Subcutaneous abdominal adipose tissue (tissue), 5 donors: ENCODE results near the gene EFCAB6.

Source experiments
- H3K27ac ChIP-seq: one replicate; pipeline ENCODE4 v1.7.0; 2013; ENCODE audit warnings: low read depth, mild to moderate bottlenecking, inconsistent platforms, low read length, moderate library complexity
- H3K27me3 ChIP-seq, 5 donors: one replicate each; pipeline ENCODE4 v1.7.0; 2013; ENCODE audit warnings: low read length in 5 of 5, inconsistent platforms in 1 of 5; ENCODE audit not compliant: control insufficient read depth in 5 of 5, insufficient read depth in 4 of 5
- H3K36me3 ChIP-seq, 5 donors: one replicate each; pipeline ENCODE4 v1.7.0; 2013; ENCODE audit warnings: low read length in 5 of 5; ENCODE audit not compliant: control insufficient read depth in 5 of 5, insufficient read depth in 5 of 5
- H3K4me1 ChIP-seq, 5 donors: one replicate each; pipeline ENCODE4 v1.7.0; 2013; ENCODE audit warnings: low read length in 5 of 5, mild to moderate bottlenecking in 3 of 5, moderate library complexity in 1 of 5; ENCODE audit not compliant: control insufficient read depth in 5 of 5, insufficient read depth in 5 of 5
- H3K4me3 ChIP-seq, 5 donors: one replicate each; pipeline ENCODE4 v1.7.0; 2013; ENCODE audit warnings: low read length in 5 of 5, low read depth in 1 of 5
- H3K9ac ChIP-seq, 5 donors: one replicate each; pipeline ENCODE4 v1.7.0; 2013; ENCODE audit warnings: low read length in 5 of 5, mild to moderate bottlenecking in 4 of 5, moderate library complexity in 3 of 5
- H3K9me3 ChIP-seq, 5 donors: one replicate each; pipeline ENCODE4 v1.7.0; 2013; ENCODE audit warnings: low read length in 5 of 5; ENCODE audit not compliant: control insufficient read depth in 5 of 5
- donor health status: healthy.
- donor health status: healthy.
- donor health status: healthy.
- donor health status: healthy.
- donor health status: healthy.

Gene EFCAB6

GRCh38 chr22:43539572-43540528 is 272.3 kb downstream of the EFCAB6 start:
- no peak overlapping the region for H3K9ac ChIP-seq
- H3K9me3 ChIP-seq: peaks cover 0 to 5% (median 5%) of the 10 kb centered on the region in 5 donors
- peaks cover 0 to 18% (median 2%) of the 10 kb centered on the region in 5 donors for H3K27me3 ChIP-seq
- H3K4me3 ChIP-seq: no peak overlapping the region
- H3K36me3 ChIP-seq: no peaks in the 10 kb centered on the region
- no peak overlapping the region for H3K27ac ChIP-seq
- no peaks in the 10 kb centered on the region for H3K4me1 ChIP-seq

- H3K9me3 ChIP-seq: peaks cover 0 to 5% (median 5%) of the 10 kb centered on the region in 5 donors
- H3K27me3 ChIP-seq: peaks cover 0 to 12% (median 2%) of the 10 kb centered on the region in 5 donors
- H3K4me3 ChIP-seq: no peak overlapping the region
- H3K27ac ChIP-seq: no peak overlapping the region
- no peaks in the 10 kb centered on the region for H3K4me1 ChIP-seq
- no peaks in the 10 kb centered on the region for H3K36me3 ChIP-seq
- no peak overlapping the region for H3K9ac ChIP-seq
Measured at GRCh38 chr22:43537019-43537585, 275.0 kb downstream of the EFCAB6 start.

GRCh38 chr22:43535741-43536140 is 276.4 kb downstream of the EFCAB6 start:
- peaks cover 0 to 4% (median 0%) of the 10 kb centered on the region in 5 donors for H3K27me3 ChIP-seq
- no peaks in the 10 kb centered on the region for H3K36me3 ChIP-seq
- no peaks in the 10 kb centered on the region for H3K4me1 ChIP-seq

GRCh38 chr22:43535336-43535735 is 276.8 kb downstream of the EFCAB6 start:
- Histone ChIP-seq H3K36me3 (no peaks in the 10 kb centered on the region), H3K9me3 (peaks cover 0 to 5% (median 5%) of the 10 kb centered on the region in 5 donors), H3K27me3 (peaks cover 0 to 4% (median 0%) of the 10 kb centered on the region in 5 donors), H3K4me1 (no peaks in the 10 kb centered on the region), H3K27ac (no peak overlapping the region), H3K9ac (no peak overlapping the region), H3K4me3 (no peak overlapping the region)

More at GRCh38 chr22:43535741-43536140, 276.4 kb downstream of the EFCAB6 start:
- H3K27ac ChIP-seq: no peak overlapping the region
- no peak overlapping the region for H3K4me3 ChIP-seq
- peaks cover 0 to 5% (median 5%) of the 10 kb centered on the region in 5 donors for H3K9me3 ChIP-seq
- H3K9ac ChIP-seq: no peak overlapping the region

DNA sequence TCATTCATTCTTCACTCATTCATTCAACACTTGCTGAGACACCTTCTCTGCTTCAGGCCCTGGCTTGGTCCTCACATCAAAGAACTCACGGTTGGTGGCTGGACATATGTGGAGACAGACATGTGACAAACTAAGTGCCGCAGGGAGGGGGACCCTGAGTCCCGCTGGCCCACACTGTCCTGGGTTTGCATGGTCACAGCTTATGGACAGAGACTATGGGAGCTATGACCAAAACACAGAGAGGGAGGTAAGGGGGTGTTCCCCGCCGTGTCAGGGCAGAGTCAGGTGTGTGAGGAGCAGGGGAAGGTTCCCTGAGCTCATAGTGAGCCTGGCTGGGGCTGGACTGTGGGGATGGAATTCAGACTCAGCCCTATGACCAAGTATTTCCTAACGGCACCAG is 277.2 kb downstream of the EFCAB6 start:
- H3K36me3 ChIP-seq: no peaks in the 10 kb centered on the region
- no peak overlapping the region for H3K4me3 ChIP-seq

GRCh38 chr22:43533656-43534428 is 278.3 kb downstream of the EFCAB6 start:
- H3K36me3 ChIP-seq: no peaks in the 10 kb centered on the region
- no peaks in the 10 kb centered on the region for H3K4me1 ChIP-seq
- no peak overlapping the region for H3K27ac ChIP-seq
- H3K4me3 ChIP-seq: no peak overlapping the region
- H3K27me3 ChIP-seq: peaks cover 0 to 3% (median 0%) of the 10 kb centered on the region in 5 donors
- H3K9ac ChIP-seq: no peak overlapping the region
- peaks cover 0 to 13% (median 10%) of the 10 kb centered on the region in 5 donors for H3K9me3 ChIP-seq

More for the DNA sequence above, 277.2 kb downstream of the EFCAB6 start:
- Histone ChIP-seq H3K9me3 (peaks cover 0 to 5% (median 5%) of the 10 kb centered on the region in 5 donors), H3K27me3 (peaks cover 0 to 4% (median 0%) of the 10 kb centered on the region in 5 donors), H3K27ac (no peak overlapping the region), H3K4me1 (no peaks in the 10 kb centered on the region), H3K9ac (no peak overlapping the region)

DNA sequence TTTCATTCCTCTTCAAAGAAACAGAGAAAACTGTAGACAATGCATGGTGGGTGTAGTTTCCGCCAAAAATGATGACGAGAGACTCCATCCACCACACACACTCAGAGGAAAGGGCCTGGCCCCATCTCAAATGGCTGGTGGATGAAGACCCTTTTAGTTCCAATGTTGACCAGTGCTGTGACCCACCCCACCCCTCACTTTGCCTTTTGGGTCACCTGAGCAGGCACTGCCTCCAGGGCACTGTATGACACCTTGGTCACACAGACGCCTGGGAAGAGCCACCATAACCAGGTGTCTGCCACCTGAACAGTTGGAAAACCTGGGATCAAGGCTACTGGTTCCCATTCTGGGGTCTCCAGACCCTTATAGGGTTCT is 279.0 kb downstream of the EFCAB6 start:
- Histone ChIP-seq H3K36me3 (no peaks in the 10 kb centered on the region), H3K27ac (no peak overlapping the region), H3K27me3 (peaks cover 0 to 3% (median 0%) of the 10 kb centered on the region in 5 donors), H3K4me3 (no peak overlapping the region), H3K9me3 (peaks cover 0 to 13% (median 10%) of the 10 kb centered on the region in 5 donors), H3K4me1 (no peaks in the 10 kb centered on the region), H3K9ac (no peak overlapping the region)

DNA sequence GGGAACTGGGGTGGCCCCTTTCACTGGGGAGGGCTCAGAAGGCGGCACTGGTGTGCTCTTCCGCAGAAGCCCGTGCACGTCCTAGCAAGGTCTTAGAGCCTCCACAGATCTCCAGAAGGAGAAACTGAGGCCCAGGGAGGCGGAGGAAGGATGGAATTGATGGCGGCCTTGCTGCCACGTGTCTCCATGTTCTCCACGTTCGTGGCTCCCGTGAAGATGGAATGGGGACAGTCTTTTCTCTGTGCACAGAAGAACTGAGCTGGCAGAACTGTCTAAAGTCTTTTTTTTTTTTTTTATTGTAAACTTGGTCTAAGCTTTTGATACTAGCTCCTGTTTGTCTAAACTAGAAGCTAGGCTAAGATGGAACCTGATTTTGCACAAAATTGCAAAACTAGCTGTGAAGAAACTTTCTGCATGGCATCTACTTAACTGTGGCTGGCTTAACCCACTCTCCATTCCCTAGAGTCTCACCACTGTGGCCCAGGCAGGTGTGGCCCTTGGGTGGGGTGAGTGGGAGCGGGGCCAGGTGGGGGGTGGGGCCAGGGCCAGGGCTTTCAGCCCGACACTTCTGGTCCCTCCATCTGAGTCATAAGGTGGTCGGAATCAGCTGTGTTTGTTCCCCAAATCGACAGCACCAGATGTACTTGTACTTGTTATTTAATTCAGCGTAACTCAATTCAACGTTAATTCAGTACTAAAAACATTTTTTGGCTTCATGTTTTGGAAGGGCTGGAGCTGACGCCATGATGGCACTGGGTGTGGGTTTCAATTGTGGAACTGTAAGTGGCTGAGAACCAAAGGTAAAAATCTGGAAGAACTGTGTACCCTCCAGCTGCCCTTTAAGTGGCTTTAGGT is 279.6 kb downstream of the EFCAB6 start:
- Histone ChIP-seq H3K4me3 (no peak overlapping the region), H3K27ac (no peak overlapping the region), H3K9ac (no peak overlapping the region), H3K4me1 (no peaks in the 10 kb centered on the region), H3K27me3 (peaks cover 0 to 5% (median 3%) of the 10 kb centered on the region in 5 donors), H3K36me3 (no peaks in the 10 kb centered on the region), H3K9me3 (peaks cover 0 to 13% (median 10%) of the 10 kb centered on the region in 5 donors)

DNA sequence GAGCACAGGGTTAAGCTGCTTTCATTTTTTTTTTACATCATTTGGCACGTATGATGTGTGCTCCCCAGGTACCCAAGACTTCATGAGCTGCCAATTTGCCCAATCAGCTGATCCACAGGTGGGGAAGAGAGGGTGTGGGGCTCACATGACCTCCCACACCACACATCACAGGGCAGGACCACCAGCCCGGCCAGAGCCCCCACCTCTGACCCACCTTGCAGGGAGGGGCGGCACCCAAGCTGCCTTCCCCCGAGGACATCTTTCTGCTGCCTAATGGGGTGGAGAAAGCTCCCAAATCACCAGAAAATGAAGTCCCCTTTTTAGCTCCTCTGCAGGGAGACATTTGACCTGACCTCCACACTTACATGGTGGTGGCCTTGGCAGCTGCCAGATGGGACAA is 280.5 kb downstream of the EFCAB6 start:
- no peaks in the 10 kb centered on the region for H3K36me3 ChIP-seq
- H3K4me1 ChIP-seq: peaks cover 0 to 2% (median 0%) of the 10 kb centered on the region in 5 donors
- H3K9me3 ChIP-seq: peaks cover 0 to 9% (median 4%) of the 10 kb centered on the region in 5 donors
- H3K9ac ChIP-seq: no peak overlapping the region
- peaks cover 2 to 13% (median 8%) of the 10 kb centered on the region in 5 donors for H3K27me3 ChIP-seq
- H3K4me3 ChIP-seq: no peak overlapping the region
- no peak overlapping the region for H3K27ac ChIP-seq
